Neural crest cell (in vitro differentiated cells): Measurements from ENCODE around the gene ZBTB7B. TPM values are rescaled to one million over a fixed set of nuclear protein-coding genes. Genes with fewer than 3 reads are reported as not detected.
A peak's percentile ranks its signal among the peaks of the same experiment; 100 is the strongest.

ENCODE experiments used
- DNase-seq: peaks from one replicate; pipeline ENCODE4 v3.0.0; 2021; ENCODE audit warnings: low read depth, mixed read lengths, low spot score
- H3K27ac Mint-ChIP-seq: one replicate; pipeline ENCODE4 v1.8.0; 2021; ENCODE audit warnings: mild to moderate bottlenecking, mixed read lengths; ENCODE audit not compliant: unreplicated experiment
- H3K27me3 Mint-ChIP-seq: 2 replicates; pipeline ENCODE4 v1.8.0; 2021; ENCODE audit warnings: low read depth, mild to moderate bottlenecking, mixed read lengths
- H3K36me3 Mint-ChIP-seq: 2 replicates; pipeline ENCODE4 v1.8.0; 2021; ENCODE audit warnings: low read depth, mild to moderate bottlenecking, mixed read lengths
- H3K4me1 Mint-ChIP-seq: 2 replicates; pipeline ENCODE4 v1.8.0; 2021; ENCODE audit warnings: mixed read lengths
- H3K4me3 Mint-ChIP-seq: one replicate; pipeline ENCODE4 v1.8.0; 2021; ENCODE audit warnings: mild to moderate bottlenecking, mixed read lengths
- H3K9me3 Mint-ChIP-seq: 2 replicates; pipeline ENCODE4 v1.8.0; 2021; ENCODE audit warnings: mixed read lengths
- CTCF ChIP-seq: fragments of 200-600 bp; sonication (generic); conservative IDR thresholded peaks from 2 replicates; pipeline ENCODE4 v1.5.0; 2021; ENCODE audit warnings: antibody characterized with exemption, mild to moderate bottlenecking
- total RNA-seq: library from RNA; stranded (reverse); gene quantifications from 2 replicates; pipeline ENCODE4 v1.2.1, GENCODE V29; 2021

ZBTB7B gene
- total RNA-seq, 1 donor from 2014 or later = 6.9 TPM

DNA sequence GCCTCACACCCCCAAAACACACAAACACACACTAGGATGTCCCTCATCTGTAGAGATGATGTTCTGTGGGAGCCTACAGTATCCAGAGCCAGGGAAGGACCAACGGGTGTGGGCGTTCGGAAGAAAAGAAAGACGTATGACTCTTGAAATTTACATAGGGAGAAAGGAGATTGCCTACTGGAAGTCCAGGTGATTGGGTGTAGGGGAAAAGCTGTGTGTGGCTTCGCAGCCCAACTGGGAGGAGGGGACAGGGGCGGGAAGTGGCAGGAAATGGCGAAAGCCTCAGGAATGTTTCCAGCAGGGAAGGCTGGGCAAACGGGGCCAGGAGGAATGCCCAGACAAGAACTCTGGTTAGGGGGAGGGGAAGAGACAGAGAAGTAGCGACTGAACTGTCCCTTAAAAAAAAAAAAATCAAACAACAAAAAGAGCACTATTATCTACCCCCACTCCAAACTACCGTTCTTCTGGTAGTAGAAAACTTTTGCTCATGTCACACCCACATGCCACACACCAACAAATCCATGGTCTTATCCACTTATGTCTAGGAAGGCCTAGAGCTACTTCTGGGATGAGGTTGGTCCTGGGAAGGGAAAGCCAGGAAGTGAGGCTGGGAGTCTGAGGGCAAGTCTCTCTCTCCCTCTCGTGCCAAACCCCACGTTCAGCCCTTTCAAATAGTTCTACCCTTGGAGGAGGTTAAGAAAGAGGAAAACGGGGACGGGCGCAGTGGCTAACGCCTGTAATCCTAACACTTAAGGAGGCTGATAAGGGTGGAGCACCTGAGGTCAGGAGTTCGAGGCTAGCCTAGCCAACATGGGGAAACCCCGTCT lies 29.9 kb upstream of the ZBTB7B start:
- TF ChIP-seq CTCF = no peak
- Mint-ChIP-seq H3K4me3 (no peak overlapping the region), H3K27me3 (no peaks in the 10 kb centered on the region), H3K36me3 (no peaks in the 10 kb centered on the region), H3K27ac (peak overlapping the region; percentile 83), H3K4me1 (peaks cover 42% of the 10 kb centered on the region), H3K9me3 (no peaks in the 10 kb centered on the region)
- DNase-seq = no peak

DNA sequence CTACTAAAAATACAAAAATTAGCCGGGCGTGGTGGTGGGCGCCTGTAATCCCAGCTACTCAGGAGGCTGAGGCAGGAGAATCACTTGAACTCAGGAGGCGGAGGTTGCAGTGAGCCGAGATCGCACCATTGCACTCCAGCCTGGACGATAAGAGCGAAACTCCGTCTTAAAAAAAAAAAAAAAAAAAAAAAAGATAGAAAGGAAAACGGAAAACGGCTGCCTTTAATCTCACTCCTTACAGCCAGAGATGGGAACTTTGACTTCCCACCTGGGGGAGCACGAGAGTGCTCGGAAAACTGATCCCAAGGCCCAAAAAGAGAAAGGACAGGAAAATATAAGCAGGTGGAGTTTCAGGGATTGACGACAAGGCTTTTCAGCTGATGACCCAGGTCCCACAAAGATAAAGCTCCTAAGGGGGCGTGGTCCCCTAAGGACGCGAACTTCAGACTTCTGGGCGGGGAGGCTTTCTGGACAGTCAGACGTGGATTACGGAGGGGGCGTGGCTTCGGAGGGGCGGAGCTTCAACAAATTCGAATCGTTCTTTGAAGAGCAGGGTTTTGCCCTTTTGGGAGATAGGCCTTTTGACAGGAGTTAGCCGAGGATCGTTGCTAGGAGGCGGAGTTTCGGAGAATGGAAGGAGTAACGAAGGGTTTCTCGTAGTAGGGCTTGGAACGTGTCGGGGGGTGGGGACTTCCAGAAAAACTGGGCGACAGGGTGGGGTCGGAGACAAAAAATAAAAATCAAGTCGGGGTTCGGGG lies 29.1 kb upstream of the ZBTB7B start:
- Mint-ChIP-seq H3K36me3 (no peaks in the 10 kb centered on the region), H3K27me3 (no peaks in the 10 kb centered on the region), H3K4me3 (no peak overlapping the region), H3K4me1 (peaks cover 38% of the 10 kb centered on the region), H3K9me3 (no peaks in the 10 kb centered on the region), H3K27ac (no peak overlapping the region)
- TF ChIP-seq CTCF = no peak
- DNase-seq = peak; percentile 93

DNA sequence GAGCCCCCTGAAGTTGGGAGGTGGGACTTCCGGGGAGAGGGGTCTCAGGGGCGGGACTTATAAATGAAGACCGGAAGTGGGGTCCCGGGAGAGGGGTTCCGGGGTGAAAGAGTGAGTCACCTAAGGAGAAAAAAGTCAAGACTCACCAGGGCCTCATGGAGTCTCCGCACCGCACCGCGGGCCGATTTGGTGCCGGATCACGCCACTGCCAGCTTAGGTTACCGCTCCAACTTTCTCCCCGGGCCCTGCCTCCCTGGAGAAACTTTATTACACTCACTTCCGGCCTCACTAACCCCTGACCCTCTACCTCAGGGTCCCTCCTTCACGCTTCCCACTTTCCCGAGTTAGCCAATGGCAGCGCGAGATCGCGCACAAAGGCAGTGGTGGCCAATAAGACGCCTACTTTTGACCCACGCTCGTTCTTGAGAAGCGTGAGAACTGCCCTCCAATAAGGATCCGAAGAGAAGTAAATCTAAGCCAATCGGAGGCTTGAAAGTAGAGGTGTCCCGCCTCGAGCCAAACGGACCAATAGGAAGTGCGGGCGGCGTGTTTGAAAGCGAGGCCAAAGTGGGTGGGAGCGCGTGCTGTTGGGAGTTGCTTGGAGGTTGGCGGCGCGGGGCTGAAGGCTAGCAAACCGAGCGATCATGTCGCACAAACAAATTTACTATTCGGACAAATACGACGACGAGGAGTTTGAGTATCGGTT lies 28.3 kb upstream of the ZBTB7B start, which contains the start of gene CKS1B:
TSS of gene CKS1B (plus strand) at position 580 of the 706 bp plus-strand sequence. CDS start at position 645, 65 bp downstream.
- DNase-seq = peak; percentile 92

DNA sequence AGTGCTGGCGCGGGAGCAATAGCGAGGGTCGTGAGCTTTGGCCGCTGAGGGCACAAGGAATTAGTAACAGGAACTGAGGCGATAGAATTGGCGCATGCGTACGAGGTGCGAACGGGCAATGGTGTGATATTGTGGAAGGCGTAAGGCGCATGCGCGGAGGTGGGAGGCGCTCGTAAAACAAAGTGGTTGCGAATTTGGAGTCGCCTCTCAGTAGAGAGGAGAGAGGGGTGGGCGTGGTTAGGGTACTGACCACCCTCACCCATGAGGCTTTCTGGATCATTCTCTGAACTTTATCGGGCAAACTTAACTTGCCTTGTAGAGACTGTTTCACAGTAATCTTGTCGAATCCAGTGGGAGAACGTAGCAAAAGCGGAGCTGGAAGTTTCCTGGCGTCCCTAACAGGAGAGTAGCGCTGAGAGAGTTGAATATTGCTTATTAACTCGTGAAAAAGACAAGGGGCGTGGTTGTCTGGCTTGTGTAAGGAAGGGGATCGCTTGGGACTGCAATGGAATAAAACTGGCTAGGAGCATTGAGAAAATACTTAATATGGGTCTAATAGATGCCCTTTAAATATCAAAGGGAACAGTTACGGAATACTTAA lies 27.7 kb upstream of the ZBTB7B start:
- DNase-seq = peak; percentile 91
- no peaks in the 10 kb centered on the region for H3K9me3 Mint-ChIP-seq
- H3K4me1 Mint-ChIP-seq = peaks cover 26% of the 10 kb centered on the region
- H3K4me3 Mint-ChIP-seq = no peak overlapping the region
- H3K27me3 Mint-ChIP-seq = no peaks in the 10 kb centered on the region
- no peak overlapping the region for H3K27ac Mint-ChIP-seq
- peaks cover 3% of the 10 kb centered on the region for H3K36me3 Mint-ChIP-seq
- no peak for TF ChIP-seq CTCF

More for the DNA sequence above, 28.3 kb upstream of the ZBTB7B start, which contains the start of gene CKS1B:
- H3K27ac Mint-ChIP-seq = no peak within 1 kb of the TSS
- H3K27me3 Mint-ChIP-seq = no peaks in the 10 kb centered on the region
- H3K4me1 Mint-ChIP-seq = peaks cover 31% of the 10 kb centered on the region
- H3K9me3 Mint-ChIP-seq = no peaks in the 10 kb centered on the region
- H3K4me3 Mint-ChIP-seq = no peak within 1 kb of the TSS
- TF ChIP-seq CTCF = no peak
- no peaks in the 10 kb centered on the region for H3K36me3 Mint-ChIP-seq
